Panc1 (cell line): Measurements from ENCODE around the gene OR13H1. TPM values are rescaled to one million over a fixed set of nuclear protein-coding genes. Genes with fewer than 3 reads are reported as not detected.
A peak's percentile ranks its signal among the peaks of the same experiment; 100 is the strongest.

Source experiments
- ATAC-seq: fragments of 200-7000 bp; cut with Tn5 transposase; 2 replicates; pipeline ENCODE4 v1.9.1; 2020; ENCODE audit warnings: mild to moderate bottlenecking, moderate library complexity
- BruUV-seq: library from RNA; stranded (reverse); fragments of 400-500 nt; replicated peaks from 2 replicates; lab custom pipeline; 2021; lab: Mats Ljungman, UMichigan
- CTCF ChIA-PET: fragments of 300-600 bp; sonication (Branson Sonifier 250); formaldehyde crosslinking; loops from one replicate; lab custom pipeline; 2022; ENCODE audit warnings: antibody characterized with exemption; lab: Charles Lee
- POLR2A ChIA-PET: fragments of 300-600 bp; sonication (Branson Sonifier 250); formaldehyde crosslinking; loops from one replicate; lab custom pipeline; 2022; ENCODE audit warnings: antibody characterized with exemption; lab: Charles Lee
- DNase-seq: peaks from one replicate; pipeline ENCODE4 v3.0.0-alpha.2; 2010; ENCODE audit warnings: low read depth, low spot score
- H3K27ac ChIP-seq: 2 replicates; pipeline ENCODE4 v1.5.1; 2011; ENCODE audit warnings: mild to moderate bottlenecking, low read length, inconsistent platforms
- H3K27me3 ChIP-seq: fragments of 200-500 bp; sonication (Bioruptor generic); 2 replicates; pipeline ENCODE4 v1.6.0; 2014; ENCODE audit warnings: low read length, inconsistent platforms; ENCODE audit not compliant: control insufficient read depth, insufficient read depth
- H3K36me3 ChIP-seq: fragments of 200-500 bp; sonication (Bioruptor generic); 2 replicates; pipeline ENCODE4 v1.5.1; 2014; ENCODE audit warnings: inconsistent platforms, mild to moderate bottlenecking, low read length, moderate library complexity; ENCODE audit not compliant: control insufficient read depth, insufficient read depth
- H3K4me1 ChIP-seq: 2 replicates; pipeline ENCODE4 v1.5.1; 2011; ENCODE audit warnings: inconsistent platforms, mild to moderate bottlenecking, low read length, moderate library complexity; ENCODE audit not compliant: control insufficient read depth, insufficient read depth
- H3K4me3 ChIP-seq, 2 experiments: 2 replicates each; pipeline ENCODE4 v1.5.1; 2011 to 2012; ENCODE audit warnings: low read depth in 2 of 2, low read length in 2 of 2, mild to moderate bottlenecking in 2 of 2, inconsistent platforms in 1 of 2, moderate library complexity in 1 of 2
- H3K9me3 ChIP-seq: fragments of 200-500 bp; sonication (Bioruptor generic); 2 replicates; pipeline ENCODE4 v1.5.1; 2014; ENCODE audit warnings: low read depth, mild to moderate bottlenecking, inconsistent platforms, low read length, moderate library complexity; ENCODE audit not compliant: control insufficient read depth, insufficient read depth
- CTCF ChIP-seq: fragments of 450-650 bp; IDR thresholded peaks from 2 replicates; pipeline ENCODE4 v1.5.1; 2017; ENCODE audit warnings: mild to moderate bottlenecking
- POLR2AphosphoS5 ChIP-seq: IDR thresholded peaks from 2 replicates; pipeline ENCODE4 v1.6.1; 2012; ENCODE audit warnings: mild to moderate bottlenecking, low read depth, low read length, moderate library complexity
- REST ChIP-seq, 2 experiments: IDR thresholded peaks; 2 replicates each; pipeline ENCODE4 v1.6.1; 2011 to 2012; ENCODE audit warnings: low read depth in 2 of 2, control low read depth in 1 of 2, low read length in 1 of 2, mild to moderate bottlenecking in 1 of 2, moderate library complexity in 1 of 2; ENCODE audit not compliant: insufficient read depth in 1 of 2
- SIN3A ChIP-seq: IDR thresholded peaks from 2 replicates; pipeline ENCODE4 v1.6.1; 2012; ENCODE audit warnings: low read depth, mild to moderate bottlenecking, low read length, moderate library complexity, borderline replicate concordance; ENCODE audit not compliant: insufficient read depth
- TCF7L2 ChIP-seq: IDR thresholded peaks from 2 replicates; pipeline ENCODE4 v1.6.1; 2011; ENCODE audit warnings: mild to moderate bottlenecking, low read depth, low read length, inconsistent platforms
- in situ Hi-C: cut with HindIII; loops from 2 replicates; pipeline ENCODE4 v1.10.0; 2016; ENCODE audit warnings: low sequenced_read_pairs, low pct_unique_long_range_greater_than_20kb
- intact Hi-C: fragments of 100-400 bp; cut with micrococcal nuclease; formaldehyde crosslinking; loops from one replicate; pipeline ENCODE4 v1.10.0; 2022; ENCODE audit not compliant: unreplicated experiment
- total RNA-seq: library from RNA; stranded (reverse); gene quantifications from one replicate; pipeline ENCODE4 v1.2.1, GENCODE V29; 2021; ENCODE audit not compliant: unreplicated experiment

The OR13H1 gene
- total RNA-seq, 1 experiment from 2014 or later, result not detected

- no peak for ATAC-seq
- H3K4me3 ChIP-seq, result no peak overlapping the region
- no peak overlapping the region for H3K27ac ChIP-seq
- H3K9me3 ChIP-seq, result no peaks in the 10 kb centered on the region
- H3K36me3 ChIP-seq, result no peaks in the 10 kb centered on the region
- ChIA-PET CTCF (no interaction called here), POLR2A (no interaction called here)
- in situ Hi-C loops (no loop called here), intact Hi-C loops (no loop called here)
- no TSS peak for BruUV-seq
- no peak for TF ChIP-seq TCF7L2
- no peak for TF ChIP-seq SIN3A
- no peak for TF ChIP-seq POLR2AphosphoS5
- TF ChIP-seq REST (IDR thresholded peaks at IDR 0.05; ENCODE audit: insufficient read depth in 1 of 2, low read depth in 2 of 2, low read length in 1 of 2), result no peak
- TF ChIP-seq CTCF, result no peak
- no peaks in the 10 kb centered on the region for H3K4me1 ChIP-seq
- DNase-seq, result no peak
- no peaks in the 10 kb centered on the region; the same call in 1 of the 2 replicates for H3K27me3 ChIP-seq
Observed at GRCh38 chrX:131572372-131573014, 28.6 kb downstream of the OR13H1 start.

GRCh38 chrX:131577413-131577812 lies 33.5 kb downstream of the OR13H1 start:
- H3K4me1 ChIP-seq, result no peaks in the 10 kb centered on the region
- BruUV-seq, result no TSS peak
- ChIA-PET CTCF (no interaction called here), POLR2A (no interaction called here)
- H3K36me3 ChIP-seq, result no peaks in the 10 kb centered on the region
- H3K27me3 ChIP-seq, result no peaks in the 10 kb centered on the region; the same call in 1 of the 2 replicates
- no peak overlapping the region for H3K27ac ChIP-seq
- peak overlapping the region in 1 of 2 experiments; percentile 14; a peak in 1 of 4 replicates for H3K4me3 ChIP-seq
- intact Hi-C loops (no loop called here), in situ Hi-C loops (no loop called here)
- TF ChIP-seq REST (IDR thresholded peaks at IDR 0.05; ENCODE audit: insufficient read depth in 1 of 2, low read depth in 2 of 2, low read length in 1 of 2) (no peak), POLR2AphosphoS5 (no peak), CTCF (no peak), SIN3A (no peak), TCF7L2 (no peak)
- ATAC-seq (no peak), DNase-seq (no peak)
- H3K9me3 ChIP-seq, result no peaks in the 10 kb centered on the region
